ENCODE measurements around the gene CNTN1.

GRCh38 chr12:40945772-40946171, 253.5 kb downstream of the CNTN1 start:
- TF ChIP-seq SUZ12 (IDR thresholded peaks at IDR 0.05; ENCODE audit: extremely low read depth, insufficient read depth, insufficient read length) (no peak), YY1 (IDR thresholded peaks at IDR 0.05; ENCODE audit: insufficient read depth, insufficient read length) (no peak), ZNF274 (IDR thresholded peaks at IDR 0.05; ENCODE audit: low read depth, low read length) (no peak)

Measured in NT2/D1 (cell line).